ENCODE data around the gene NAPSA. TPM values are rescaled to one million over a fixed set of nuclear protein-coding genes. Genes with fewer than 3 reads are reported as not detected.

Gene NAPSA
- total and polyA plus RNA-seq, 2 donors (not counting 3 experiments of a cell fraction or from before 2014, with no cell fraction given) = 0.19 TPM; not detected in 1

DNA sequence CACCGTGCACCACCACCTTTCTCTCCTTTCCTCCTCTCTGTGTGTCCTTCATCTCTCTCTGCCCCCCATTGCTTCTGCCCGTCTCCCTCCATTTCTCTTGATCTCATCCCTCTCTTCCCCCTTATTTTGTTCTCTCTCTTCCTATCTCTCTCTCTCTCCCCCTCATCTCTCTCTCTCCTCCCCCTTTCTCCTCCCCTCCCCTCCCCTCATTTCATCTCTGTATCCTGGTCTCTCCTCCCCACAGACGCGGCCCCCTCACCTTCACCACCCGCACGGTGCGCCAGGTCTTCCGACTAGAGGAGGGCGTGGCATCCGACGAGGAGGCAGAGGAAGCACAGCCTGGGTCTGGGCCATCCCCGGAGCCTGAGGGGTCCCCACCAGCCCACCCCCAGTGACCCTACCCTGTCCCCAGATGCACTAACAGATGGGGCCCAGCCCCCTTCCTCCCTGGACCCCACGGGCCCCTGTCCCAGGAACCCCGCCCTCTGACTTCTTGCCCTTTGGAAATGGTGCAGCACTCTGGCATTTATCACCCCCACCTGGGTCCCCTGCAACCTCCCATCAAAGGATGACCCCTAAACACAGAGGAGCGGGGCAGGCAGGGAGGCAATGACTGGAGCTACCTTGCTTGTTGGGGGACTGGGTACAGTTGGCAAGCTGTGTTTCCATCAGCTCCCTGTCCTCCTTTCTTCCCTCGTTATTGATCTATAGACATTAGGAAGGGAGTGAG lies 55.9 kb downstream of the NAPSA start:
- dilution Hi-C loops (cut with MboI; ENCODE audit: extremely low pct_ligation_motif_present, low sequenced_read_pairs) = no loop called here
- H3K9me3 ChIP-seq (replicated peaks; ENCODE audit: control insufficient read depth, insufficient read depth, low read length) = no peaks in the 10 kb centered on the region
- H3K4me2 ChIP-seq (ENCODE audit: insufficient read depth, low read length) = no peak overlapping the region
- no peak for DNase-seq (ENCODE audit: low read depth, low spot score)
- H4K20me1 ChIP-seq (replicated peaks; ENCODE audit: control insufficient read depth, extremely low read depth, insufficient read depth, low read length) = no peaks in the 10 kb centered on the region
- H3K27me3 ChIP-seq (ENCODE audit: control insufficient read depth in 2 of 2, insufficient read depth in 2 of 2, low read length in 2 of 2) = peaks cover 33 to 44% of the 10 kb centered on the region in 2 experiments
- H3K4me3 ChIP-seq (replicated peaks in 1 of 3; ENCODE audit: insufficient read depth in 1 of 3, low read depth in 1 of 3, low read length in 3 of 3) = no peak overlapping the region
- no peaks in the 10 kb centered on the region for H3K4me1 ChIP-seq (ENCODE audit: control insufficient read depth, extremely low read depth, insufficient read depth, low read length)
- TF ChIP-seq JUN (IDR thresholded peaks at IDR 0.05; ENCODE audit: borderline replicate concordance, insufficient read depth, insufficient read length, low read depth) = no peak
- TF ChIP-seq POLR2A (IDR thresholded peaks at IDR 0.05; ENCODE audit: low read depth, low read length) = no peak
- TF ChIP-seq CTCF (IDR thresholded peaks at IDR 0.05; ENCODE audit: extremely low read depth in 1 of 2, insufficient read depth in 1 of 2, low read depth in 1 of 2, low read length in 2 of 2) = no peak
- TF ChIP-seq EZH2 (IDR thresholded peaks at IDR 0.05; ENCODE audit: borderline replicate concordance, low read depth, low read length, severe bottlenecking) = no peak
- TF ChIP-seq GATA2 (IDR thresholded peaks at IDR 0.05; ENCODE audit: insufficient read depth, insufficient read length, low read depth, low read length) = no peak
- TF ChIP-seq MYC (IDR thresholded peaks at IDR 0.05; ENCODE audit: low read depth, low read length) = no peak
- TF ChIP-seq POLR2AphosphoS5 (IDR thresholded peaks at IDR 0.05; ENCODE audit: insufficient read depth, low read depth, low read length) = no peak
- TF ChIP-seq, protein P1, sequence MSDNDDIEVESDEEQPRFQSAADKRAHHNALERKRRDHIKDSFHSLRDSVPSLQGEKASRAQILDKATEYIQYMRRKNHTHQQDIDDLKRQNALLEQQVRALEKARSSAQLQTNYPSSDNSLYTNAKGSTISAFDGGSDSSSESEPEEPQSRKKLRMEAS (IDR thresholded peaks at IDR 0.05; ENCODE audit: insufficient read depth, insufficient read length) = no peak
- TF ChIP-seq FOS (IDR thresholded peaks at IDR 0.05; ENCODE audit: borderline replicate concordance, insufficient read depth, low read length) = no peak
- no peak overlapping the region for H2AFZ ChIP-seq (ENCODE audit: low read depth, low read length)
- H3K36me3 ChIP-seq (ENCODE audit: control insufficient read depth in 2 of 2, extremely low read depth in 1 of 2, insufficient read depth in 2 of 2, low read length in 2 of 2) = no peaks in the 10 kb centered on the region
- BruUV-seq (replicated peaks) = no TSS peak
- intact Hi-C loops (cut with micrococcal nuclease) = no loop called here
- no peak overlapping the region for H3K27ac ChIP-seq (ENCODE audit: insufficient read depth, low read depth, low read length)
- ChIA-PET POLR2A (no interaction called here), CTCF (no interaction called here)
- H3K9me1 ChIP-seq (replicated peaks; ENCODE audit: control insufficient read depth, extremely low read depth, insufficient read depth, low read length) = no peaks in the 10 kb centered on the region
- H3K79me2 ChIP-seq (ENCODE audit: control insufficient read depth, insufficient read depth, low read length) = no peaks in the 10 kb centered on the region
- FAIRE-seq = no peak
- H3K9ac ChIP-seq (replicated peaks; ENCODE audit: extremely low read depth, insufficient read depth, low read length) = no peak overlapping the region

Measured in endothelial cell of umbilical vein (primary cell).